K562 (cell line): Measurements from ENCODE around the gene CRADD. TPM values are rescaled to one million over a fixed set of nuclear protein-coding genes. Genes with fewer than 3 reads are reported as not detected.
A peak's percentile ranks its signal among the peaks of the same experiment; 100 is the strongest.

ENCODE experiments used
- ATF3 ChIP-seq, 2 experiments: fragments of 450-650 bp in 1 of 2; sonication (generic) in 1 of 2; formaldehyde crosslinking in 1 of 2; IDR thresholded peaks in 1 of 2; conservative IDR thresholded peaks in 1 of 2; 2 replicates each; pipeline versions ENCODE4 v1.6.1 to v1.8.1; 2016 to 2023; ENCODE audit warnings: mild to moderate bottlenecking in 2 of 2, moderate library complexity in 2 of 2, inconsistent platforms in 1 of 2, missing genetic modification reagents in 1 of 2
- BRF1 ChIP-seq: IDR thresholded peaks from 3 replicates; pipeline ENCODE4 v1.6.1; 2011; ENCODE audit warnings: borderline replicate concordance, mild to moderate bottlenecking; ENCODE audit not compliant: insufficient read length; ENCODE audit errors: extremely low read depth
- FOXA3 ChIP-seq, 2 experiments: fragments of 450-650 bp in 1 of 2; sonication (generic) in 1 of 2; formaldehyde crosslinking; IDR thresholded peaks in 1 of 2; conservative IDR thresholded peaks in 1 of 2; 2 replicates each; pipeline versions ENCODE4 v1.4.0 to v1.8.0; 2020 to 2022; ENCODE audit warnings: mild to moderate bottlenecking in 2 of 2, missing genetic modification reagents in 1 of 2
- HMBOX1 ChIP-seq: sonication (generic); IDR thresholded peaks from 2 replicates; pipeline ENCODE4 v1.6.1; 2016
- HMG20B ChIP-seq: fragments of 250-450 bp; sonication (Bioruptor Pico); IDR thresholded peaks from 2 replicates; pipeline ENCODE4 v1.5.0; 2021; ENCODE audit warnings: mild to moderate bottlenecking
- MAZ ChIP-seq, 2 experiments: fragments of 450-650 bp in 1 of 2; sonication (generic) in 1 of 2; formaldehyde crosslinking; IDR thresholded peaks in 1 of 2; conservative IDR thresholded peaks in 1 of 2; 2 replicates each; pipeline versions ENCODE4 v1.4.0 to v1.5.0; 2020; ENCODE audit warnings: mild to moderate bottlenecking in 1 of 2, missing genetic modification reagents in 1 of 2
- MEIS2 ChIP-seq: fragments of 450-650 bp; IDR thresholded peaks from 2 replicates; pipeline ENCODE4 v1.6.1; 2014; ENCODE audit warnings: mild to moderate bottlenecking; ENCODE audit not compliant: partially characterized antibody
- NR2C2 ChIP-seq, 2 experiments: fragments of 200-800 bp in 1 of 2; sonication (Bioruptor generic) in 1 of 2; sonication (generic) in 1 of 2; formaldehyde crosslinking in 1 of 2; IDR thresholded peaks; 2 replicates each; pipeline versions ENCODE4 v1.6.1 to v1.8.0; 2016 to 2022; ENCODE audit warnings: mild to moderate bottlenecking in 1 of 2, missing compliant biosample characterization in 1 of 2, missing genetic modification characterization in 1 of 2, missing genetic modification reagents in 1 of 2
- PTBP1 ChIP-seq: fragments of 200-400 bp; formaldehyde crosslinking; IDR thresholded peaks from 2 replicates; pipeline ENCODE4 v1.6.1; 2017; ENCODE audit warnings: low read depth, low read length
- RB1 ChIP-seq: fragments of 450-650 bp; IDR thresholded peaks from 2 replicates; pipeline ENCODE4 v1.6.1; 2017; ENCODE audit warnings: low read depth, mild to moderate bottlenecking
- SMAD4 ChIP-seq: fragments of 250-450 bp; sonication (Bioruptor Pico); conservative IDR thresholded peaks from 2 replicates; pipeline ENCODE4 v1.8.0; 2021; ENCODE audit warnings: inconsistent platforms, mild to moderate bottlenecking, moderate library complexity
- SRSF9 ChIP-seq: fragments of 200-400 bp; formaldehyde crosslinking; IDR thresholded peaks from 2 replicates; pipeline ENCODE4 v1.6.1; 2017; ENCODE audit warnings: low read depth, low read length, borderline replicate concordance
- ZBTB40 ChIP-seq, 2 experiments: fragments of 450-650 bp in 1 of 2; sonication (generic) in 1 of 2; formaldehyde crosslinking in 1 of 2; IDR thresholded peaks; 2 replicates each; pipeline versions ENCODE4 v1.7.1 to v1.9.0; 2016 to 2022; ENCODE audit warnings: inconsistent platforms in 1 of 2, mild to moderate bottlenecking in 1 of 2, missing genetic modification reagents in 1 of 2
- ZNF3 ChIP-seq: fragments of 250-450 bp; sonication (Bioruptor Pico); IDR thresholded peaks from 2 replicates; pipeline ENCODE4 v1.5.0; 2021; ENCODE audit warnings: mild to moderate bottlenecking, moderate library complexity
- polyA plus RNA-seq, 8 experiments: library from polyadenylated mRNA; depleted of rRNA in 4 of 8; stranded (reverse) in 5 of 8; unstranded in 3 of 8; fragments of >200 nt; fragmentation: Nextera tagmentation in 2 of 8; fragmentation: Illumina TruSeq in 1 of 8; extraction: Ambion mirVana in 2 of 8; extraction: Trizol in 1 of 8; gene quantifications; 2 replicates each; pipeline versions ENCODE4 v1.2.1 to v1.2.3, GENCODE V29; 2011 to 2014; ENCODE audit warnings: inconsistent platforms in 1 of 8, missing spikeins in 1 of 8
- total RNA-seq, 7 experiments: library from RNA; depleted of rRNA in 6 of 7; stranded (reverse); fragments of >200 nt in 6 of 7; fragmentation: Illumina TruSeq in 2 of 7; extraction: Trizol in 2 of 7; gene quantifications; 2 replicates each; pipeline versions ENCODE4 v1.2.1 to v1.2.3, GENCODE V29; 2011 to 2021; ENCODE audit warnings: low replicate concordance in 1 of 7

The CRADD gene
- total and polyA plus RNA-seq, 9 of the 15 experiments (the other 6 are each of a cell fraction or from before 2014, with no cell fraction given): 20.5 to 41.1 (median 25.9) TPM

- TF ChIP-seq NR2C2 (CRISPR knock-in tag; IDR thresholded peaks at IDR 0.05) (no peak), NR2C2 (tag; IDR thresholded peaks at IDR 0.05) (no peak), FOXA3 (CRISPR knock-in tag; conservative IDR thresholded peaks at IDR 0.05 in 1 of 2, IDR thresholded peaks at IDR 0.05 in 1 of 2) (0 out of 4 replicates have a peak, but pooled peaks of 1 of the 2 experiments have one; percentile 9), ZBTB40 (IDR thresholded peaks at IDR 0.05) (no peak), ZBTB40 (CRISPR knock-in tag; IDR thresholded peaks at IDR 0.05) (no peak), SRSF9 (no peak), MEIS2 (no peak), RB1 (no peak), HMG20B (CRISPR knock-in tag) (no peak), BRF1 (no peak), PTBP1 (no peak), SMAD4 (CRISPR knock-in tag) (0 out of 2 replicates have a peak, but pooled peaks have one; percentile 44), ATF3 (IDR thresholded peaks at IDR 0.05) (no peak), ATF3 (CRISPR knock-in tag; conservative IDR thresholded peaks at IDR 0.05) (no peak), HMBOX1 (peak; percentile 79), ZNF3 (CRISPR knock-in tag) (no peak), MAZ (CRISPR knock-in tag; conservative IDR thresholded peaks at IDR 0.05 in 1 of 2, IDR thresholded peaks at IDR 0.05 in 1 of 2) (0 out of 4 replicates have a peak, but pooled peaks of 1 of the 2 experiments have one; percentile 22)
Observed at GRCh38 chr12:93663006-93663728, 14.0 kb upstream of the CRADD start (continued).
